VCaP (cell line): ENCODE measurements around the gene DEFB129.
"Not testable (repeated sequence)": the region's sequence is repeated elsewhere in the genome, so short reads cannot be mapped to it uniquely, and the experiment has no call there.

ENCODE experiments used
- H3K27ac ChIP-seq: fragments of 450-650 bp; 2 replicates; pipeline ENCODE4 v1.5.1; 2017
- CTCF ChIP-seq: fragments of 450-650 bp; conservative IDR thresholded peaks from 2 replicates; pipeline ENCODE4 v1.5.1; 2017; ENCODE audit warnings: mild to moderate bottlenecking, moderate library complexity

The DEFB129 gene

DNA sequence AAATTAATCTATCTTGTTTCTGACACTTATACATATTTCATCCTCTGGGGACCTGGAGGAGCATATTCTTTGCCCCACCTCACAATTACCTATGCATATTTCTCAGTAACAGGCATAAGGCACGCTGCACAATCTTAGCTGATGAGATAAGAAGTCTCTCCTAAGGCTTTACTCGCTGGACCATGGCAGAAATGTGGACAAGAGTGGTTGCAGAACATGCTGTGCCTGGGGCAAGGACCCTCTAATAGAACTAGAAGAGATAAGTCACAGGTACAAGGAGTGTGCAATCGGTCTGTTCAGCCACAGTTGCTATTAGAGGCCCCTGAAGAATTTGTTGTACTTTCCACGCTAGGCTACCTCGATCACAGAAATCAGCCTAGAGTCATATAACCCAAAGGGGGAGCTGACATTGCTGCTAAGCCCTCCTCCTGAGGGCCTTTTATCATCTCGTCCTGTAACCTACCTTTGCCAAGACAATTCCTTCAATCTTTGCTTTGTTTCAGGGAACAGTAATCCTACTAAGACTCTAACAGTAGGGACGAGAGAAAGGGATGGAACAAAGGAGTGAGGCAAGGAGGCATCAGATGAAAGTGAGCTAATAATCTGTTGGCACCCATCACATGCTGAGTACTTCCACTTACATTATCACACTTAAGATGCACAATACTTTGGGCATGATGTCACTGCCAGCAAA, 16.1 kb upstream of the DEFB129 start:
- TF ChIP-seq CTCF = no peak
- H3K27ac ChIP-seq = no peak overlapping the region

GRCh38 chr20:214383-214782, 12.7 kb upstream of the DEFB129 start:
- H3K27ac ChIP-seq = no peak overlapping the region
- no peak for TF ChIP-seq CTCF

DNA sequence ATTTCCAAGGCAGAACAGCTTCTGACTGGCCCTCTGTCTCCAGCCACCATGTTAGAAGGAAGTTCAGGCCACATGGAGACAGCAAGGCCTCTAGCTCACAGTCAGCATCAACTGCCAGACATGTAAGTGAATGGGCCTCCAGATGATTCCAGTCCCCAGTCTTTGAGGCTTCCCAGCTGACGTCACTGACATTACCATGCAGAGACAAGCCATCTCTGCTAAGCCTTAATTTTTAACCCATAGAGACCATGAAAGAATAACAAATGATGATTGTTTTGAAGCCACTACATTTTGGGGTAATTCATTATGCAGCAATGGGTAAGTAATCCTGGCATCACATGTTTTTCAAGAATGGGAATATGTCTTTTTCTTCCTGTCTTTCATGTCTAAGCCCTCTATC, 11.3 kb upstream of the DEFB129 start:
- no peak for TF ChIP-seq CTCF
- H3K27ac ChIP-seq = no peak overlapping the region

DNA sequence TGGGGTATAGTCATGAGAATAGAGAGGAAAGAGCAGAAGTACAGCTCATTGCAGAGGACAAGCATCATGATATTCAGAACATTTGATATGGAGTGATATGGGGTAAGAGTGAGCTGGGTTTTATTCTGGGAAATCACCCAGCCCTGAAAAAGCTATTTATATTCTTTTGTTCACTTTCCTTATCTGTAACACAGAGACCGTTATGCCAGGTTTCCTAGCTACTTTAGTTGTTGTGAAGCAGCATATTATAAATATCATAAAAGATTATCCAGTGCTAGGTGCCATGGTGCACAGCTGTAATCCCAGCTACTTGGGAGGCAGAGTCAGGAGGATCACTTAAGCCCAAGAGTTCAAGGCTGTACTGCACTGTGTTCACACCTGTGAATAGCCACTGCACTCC, 9.8 kb upstream of the DEFB129 start:
- no peak overlapping the region for H3K27ac ChIP-seq
- no peak for TF ChIP-seq CTCF

DNA sequence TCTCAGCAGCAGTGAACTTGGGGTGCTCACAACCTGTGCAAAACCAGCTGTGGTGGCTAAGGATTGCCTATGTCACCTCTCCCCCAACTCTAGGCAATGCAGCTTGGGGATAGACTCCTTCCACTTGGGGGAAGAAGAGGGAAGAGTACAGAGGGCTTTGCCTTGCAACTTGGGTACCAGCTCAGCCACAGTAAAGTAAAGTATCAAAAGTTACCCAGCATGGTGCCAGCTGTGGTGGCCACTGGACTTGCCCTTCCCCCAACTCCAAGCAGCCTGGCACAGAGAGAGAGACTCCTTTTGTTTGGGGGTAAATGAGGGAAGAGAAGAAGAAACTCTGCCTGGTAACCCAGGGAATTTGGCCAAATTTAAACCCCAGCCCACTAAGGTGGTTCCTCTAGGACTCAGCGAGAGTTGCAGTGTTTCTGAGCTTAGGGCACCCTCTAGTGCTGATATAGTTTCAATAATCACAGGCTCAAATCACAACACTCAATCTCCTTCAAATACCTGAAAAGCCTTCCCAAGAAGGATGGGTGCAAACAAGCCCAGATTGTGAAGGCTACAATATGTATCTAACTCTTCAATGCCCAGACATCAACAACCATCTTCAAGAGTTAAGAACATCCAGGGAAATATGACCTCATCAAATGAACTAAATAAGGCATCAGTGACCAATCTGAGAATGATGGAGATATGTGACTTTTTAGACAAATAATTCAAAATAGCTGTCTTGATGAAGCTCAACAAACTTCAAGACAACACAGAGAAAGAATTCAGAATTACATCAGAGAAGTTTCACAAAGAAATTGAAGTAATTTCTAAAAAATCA, 7.6 kb upstream of the DEFB129 start:
- peak; percentile 87 for TF ChIP-seq CTCF

GRCh38 chr20:221258-221830, 5.7 kb upstream of the DEFB129 start:
- TF ChIP-seq CTCF = no peak
- no peak overlapping the region for H3K27ac ChIP-seq

More for the DNA sequence above, 7.6 kb upstream of the DEFB129 start:
- no peak overlapping the region for H3K27ac ChIP-seq

- H3K27ac ChIP-seq = not testable (repeated sequence)
Observed at GRCh38 chr20:225879-226278, 1.2 kb upstream of the DEFB129 start.
